ENCODE measurements around the gene CLIC1.

The CLIC1 gene

GRCh38 chr6:31768363-31769257 is 32.3 kb upstream of the CLIC1 start:
- DNase-seq: no peak

- no peak for DNase-seq
Observed at GRCh38 chr6:31767096-31767645, 30.8 kb upstream of the CLIC1 start.

DNA sequence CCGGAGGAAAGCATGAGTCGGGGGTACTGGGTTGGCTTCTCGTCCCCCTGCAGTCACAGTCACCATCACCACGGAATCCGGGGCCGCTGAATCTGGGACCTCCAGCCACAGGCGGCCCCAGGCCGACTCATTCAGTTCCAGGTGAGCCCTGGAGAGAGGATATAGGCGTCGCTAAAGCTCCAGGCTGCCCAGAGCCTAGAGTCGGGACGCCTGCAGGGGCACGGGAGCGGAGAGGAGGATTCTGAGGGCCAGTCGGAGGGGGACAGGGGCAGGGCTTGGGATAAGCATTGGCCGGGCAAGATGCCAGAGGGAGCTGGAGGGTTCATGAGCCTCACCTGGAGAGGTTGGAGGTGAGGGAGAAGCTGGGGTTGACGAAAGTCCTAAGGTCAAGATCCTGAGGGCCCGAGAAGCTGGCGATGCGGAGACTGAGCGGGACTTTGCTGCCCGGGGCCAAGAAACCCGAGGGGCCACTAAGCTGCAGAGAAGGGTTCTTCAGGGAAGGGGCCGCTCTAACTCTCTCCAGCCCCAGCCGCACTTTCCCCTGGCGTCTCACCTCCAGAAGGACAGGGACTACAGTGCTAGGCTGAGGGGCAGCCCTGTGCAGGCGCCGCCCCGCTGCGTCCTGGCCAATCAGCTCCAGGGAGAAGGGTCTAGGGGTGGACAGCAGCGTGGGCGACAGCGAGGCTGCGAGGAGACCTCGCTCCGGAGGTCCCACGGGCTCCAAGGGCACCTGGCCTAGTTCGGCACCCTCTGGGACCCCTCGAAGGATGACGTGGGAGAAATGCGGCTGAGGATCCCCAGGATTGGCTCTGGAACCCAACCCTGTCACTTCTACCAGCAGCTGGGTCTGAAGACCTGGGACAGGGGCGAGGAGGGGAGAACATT is 29.8 kb upstream of the CLIC1 start:
- DNase-seq: no peak

DNA sequence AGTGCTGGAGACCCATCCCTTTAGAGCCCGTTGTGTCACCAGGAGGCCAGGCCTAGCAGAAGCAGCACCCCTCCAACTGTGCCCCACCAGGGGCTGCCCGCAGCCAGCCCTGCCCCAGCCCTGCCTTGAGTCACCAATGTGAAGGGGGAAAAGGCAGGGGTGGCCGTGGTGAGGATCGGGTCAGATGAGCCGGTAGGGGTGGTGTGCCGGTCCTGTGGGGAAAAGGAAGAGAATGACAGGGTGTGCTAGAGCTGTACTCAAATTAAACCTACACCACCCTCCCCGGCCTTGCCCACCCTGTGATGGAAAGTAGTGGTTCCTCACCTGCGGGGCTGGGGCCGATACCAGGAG is 29.2 kb upstream of the CLIC1 start:
- no peak for DNase-seq

DNA sequence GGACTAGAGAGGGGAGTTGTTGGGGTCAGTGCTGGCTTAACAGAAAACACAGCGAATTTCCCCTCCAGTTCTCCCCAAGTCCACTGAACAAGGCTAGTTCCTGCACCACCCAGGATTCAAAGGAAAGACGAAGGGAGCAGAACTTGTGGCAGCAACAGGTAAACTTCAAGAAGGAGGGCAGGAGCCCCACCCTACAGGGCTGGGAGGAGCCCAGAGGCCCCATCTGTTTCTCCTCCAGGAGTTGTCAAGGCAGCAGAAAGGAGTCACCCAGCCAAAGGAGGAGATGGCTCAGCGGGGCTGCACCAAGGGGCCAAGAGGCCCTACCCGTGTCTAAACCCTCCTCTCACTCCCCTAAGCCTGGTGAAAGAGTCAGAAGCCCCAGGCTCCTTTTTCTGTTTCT is 27.9 kb upstream of the CLIC1 start:
- DNase-seq: no peak

DNA sequence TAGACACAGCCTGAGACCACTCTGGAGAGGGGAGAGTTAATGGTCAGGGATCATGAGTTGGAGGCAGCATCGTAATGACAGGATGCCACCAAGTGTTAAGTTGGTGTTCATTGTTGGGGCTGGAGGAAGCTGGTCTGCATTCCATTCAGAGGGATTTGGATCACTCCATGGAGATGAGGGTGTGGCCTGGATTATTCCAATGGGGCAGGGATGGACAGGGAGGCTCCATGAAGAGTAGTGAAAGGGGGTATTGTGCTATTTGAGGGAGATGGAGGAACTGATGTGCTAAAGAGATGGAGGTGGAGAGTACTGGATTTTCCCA is 27.2 kb upstream of the CLIC1 start:
- no peak for DNase-seq

GRCh38 chr6:31762878-31763618 is 26.7 kb upstream of the CLIC1 start:
- DNase-seq: no peak

- DNase-seq: no peak
Observed at GRCh38 chr6:31762356-31762755, 26.0 kb upstream of the CLIC1 start, which contains the start of gene SAPCD1. SAPCD1 (plus strand) TSS chr6:31762656; CDS start chr6:31763055, 399 bp downstream.

DNA sequence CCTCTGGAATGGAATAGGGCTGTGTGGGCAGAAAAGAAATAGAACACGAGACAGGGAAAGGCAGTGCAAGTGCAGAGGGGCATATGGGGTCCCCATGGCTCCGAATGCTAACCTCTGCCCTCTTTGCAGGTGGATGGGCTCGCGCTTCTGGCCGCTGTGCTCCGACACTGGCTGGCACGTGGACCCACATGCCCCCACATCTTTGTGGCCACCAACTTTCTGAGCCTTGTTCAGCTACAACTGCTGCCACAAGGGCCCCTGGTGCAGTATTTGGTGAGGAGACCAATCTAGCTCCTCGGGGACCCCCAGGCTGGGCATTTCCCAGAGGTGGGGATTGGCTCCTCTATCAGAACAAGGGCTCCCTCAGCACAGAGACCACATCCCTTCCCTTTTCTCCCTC is 25.0 kb upstream of the CLIC1 start:
- DNase-seq: no peak

- no peak for DNase-seq
Observed at GRCh38 chr6:31760790-31761189, 24.5 kb upstream of the CLIC1 start.

DNA sequence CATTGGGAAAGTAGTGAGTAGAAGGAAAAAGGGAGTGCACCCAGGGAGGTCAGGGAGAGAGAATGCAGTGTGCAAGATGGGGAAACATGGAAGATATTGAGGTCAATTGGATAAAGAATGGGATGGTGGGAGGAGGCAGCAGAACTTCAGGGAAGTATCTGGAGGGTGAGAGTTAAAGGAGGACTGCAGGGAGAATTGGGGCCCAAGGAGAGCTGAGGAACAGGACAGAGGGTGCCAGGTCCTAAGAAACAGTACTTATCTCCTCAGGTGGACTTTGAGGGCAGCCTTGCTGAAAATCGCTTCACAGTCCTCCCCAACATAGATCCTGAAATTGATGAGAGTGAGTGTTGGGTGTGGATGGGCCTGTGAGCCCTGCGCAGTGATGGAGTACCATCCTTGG is 22.0 kb upstream of the CLIC1 start:
- no peak for DNase-seq

GRCh38 chr6:31752739-31753319 is 16.5 kb upstream of the CLIC1 start:
- no peak for DNase-seq

DNA sequence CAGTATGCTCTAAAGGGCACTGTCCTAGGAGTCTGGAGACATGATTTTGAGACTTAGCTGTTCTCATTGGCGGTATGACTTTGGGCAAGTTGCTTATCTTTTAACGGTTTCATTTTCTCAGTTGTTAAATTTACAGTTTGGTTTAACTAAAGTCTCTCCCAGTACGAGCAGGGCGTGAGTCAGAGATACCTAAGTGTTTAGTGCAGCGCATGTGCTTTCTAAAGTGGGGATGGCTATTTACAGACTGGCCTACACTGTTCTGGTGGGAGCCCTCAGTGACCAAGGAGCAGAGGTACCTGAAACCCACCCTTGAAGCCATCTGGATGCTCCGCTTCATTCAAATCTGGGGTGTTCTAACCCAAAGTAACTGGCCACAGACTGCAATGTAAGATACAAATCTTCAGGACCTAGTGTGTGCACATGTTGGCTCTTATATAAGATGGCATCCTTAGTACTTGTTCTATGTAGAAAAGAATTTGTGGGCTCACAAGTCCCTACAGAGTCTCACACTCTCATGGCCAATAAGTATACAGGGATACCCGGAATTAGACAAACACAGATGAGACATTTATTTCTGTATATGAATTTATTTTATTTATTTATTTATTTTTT is 14.2 kb upstream of the CLIC1 start:
- no peak for DNase-seq

DNA sequence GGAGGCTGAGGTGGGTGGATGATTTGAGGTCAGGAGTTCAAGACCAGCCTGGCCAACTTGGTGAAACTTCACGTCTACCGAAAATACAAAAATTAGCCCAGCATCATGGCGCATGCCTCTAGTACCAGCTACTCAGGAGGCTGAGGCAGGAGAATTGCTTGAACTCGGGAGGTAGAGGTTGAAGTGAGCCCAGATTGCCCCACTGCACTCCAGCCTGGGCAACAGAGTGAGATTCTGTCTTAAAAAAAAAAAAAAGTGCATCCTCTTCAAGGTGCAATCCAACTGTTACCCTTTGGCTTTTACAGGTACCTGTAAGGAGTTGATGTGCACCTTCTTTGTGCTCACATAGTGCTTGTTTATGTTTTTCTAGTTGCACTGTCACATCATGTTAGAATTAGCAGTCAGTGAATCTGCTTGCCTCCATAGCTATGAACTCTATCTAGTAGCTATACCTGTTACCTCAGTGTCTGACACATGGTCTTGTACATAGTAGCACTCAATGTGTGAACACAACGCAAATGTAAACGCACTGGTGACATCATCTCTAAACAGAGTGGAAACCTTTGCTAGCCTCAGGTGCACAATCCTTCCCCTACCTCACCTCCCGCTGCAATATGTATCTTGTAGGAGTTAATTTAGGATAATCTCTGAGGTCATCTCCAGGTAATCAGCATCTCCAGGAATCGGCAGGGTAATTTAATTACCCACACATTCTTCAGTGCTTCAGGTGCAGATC is 13.1 kb upstream of the CLIC1 start:
- DNase-seq: no peak

GRCh38 chr6:31744422-31744821 is 8.1 kb upstream of the CLIC1 start:
- DNase-seq: no peak

DNA sequence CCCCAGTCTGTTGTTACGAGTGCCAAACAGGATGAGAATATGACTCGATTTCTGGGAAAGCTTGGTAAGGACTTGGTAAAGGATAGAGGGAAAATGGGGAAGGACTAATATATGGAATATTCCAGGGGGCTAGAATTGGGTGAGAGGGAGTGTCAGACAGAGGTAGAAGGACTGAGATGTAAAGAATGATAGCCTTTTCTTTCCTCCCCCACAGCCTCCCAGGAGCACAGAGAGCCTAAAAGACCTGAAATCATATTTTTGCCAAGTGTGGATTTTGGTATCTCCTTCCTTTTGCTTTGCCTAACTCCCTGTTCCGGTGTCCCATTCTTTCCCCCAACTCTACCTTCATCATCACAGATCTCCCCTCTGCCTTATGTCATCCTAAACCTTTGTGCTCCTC is 6.6 kb upstream of the CLIC1 start:
- DNase-seq: no peak

DNA sequence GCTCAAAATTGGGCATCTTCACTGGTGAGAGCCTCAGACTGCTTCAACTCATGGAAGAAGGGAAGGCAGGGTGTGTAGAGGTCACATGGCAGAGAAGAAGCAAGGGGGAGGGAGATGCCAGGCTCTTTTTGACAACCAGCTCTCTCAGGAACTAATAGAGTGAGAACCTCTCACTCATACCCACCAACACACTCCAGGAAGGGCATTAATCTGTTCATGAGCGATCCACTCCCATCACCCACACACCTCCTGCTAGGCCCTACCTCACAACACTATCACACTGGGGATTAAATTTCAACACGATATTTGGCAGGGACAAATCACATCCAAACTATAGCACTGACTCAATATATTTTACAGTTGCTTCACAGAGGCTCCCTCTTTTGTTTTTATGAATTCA is 5.5 kb upstream of the CLIC1 start:
- DNase-seq: no peak

DNA sequence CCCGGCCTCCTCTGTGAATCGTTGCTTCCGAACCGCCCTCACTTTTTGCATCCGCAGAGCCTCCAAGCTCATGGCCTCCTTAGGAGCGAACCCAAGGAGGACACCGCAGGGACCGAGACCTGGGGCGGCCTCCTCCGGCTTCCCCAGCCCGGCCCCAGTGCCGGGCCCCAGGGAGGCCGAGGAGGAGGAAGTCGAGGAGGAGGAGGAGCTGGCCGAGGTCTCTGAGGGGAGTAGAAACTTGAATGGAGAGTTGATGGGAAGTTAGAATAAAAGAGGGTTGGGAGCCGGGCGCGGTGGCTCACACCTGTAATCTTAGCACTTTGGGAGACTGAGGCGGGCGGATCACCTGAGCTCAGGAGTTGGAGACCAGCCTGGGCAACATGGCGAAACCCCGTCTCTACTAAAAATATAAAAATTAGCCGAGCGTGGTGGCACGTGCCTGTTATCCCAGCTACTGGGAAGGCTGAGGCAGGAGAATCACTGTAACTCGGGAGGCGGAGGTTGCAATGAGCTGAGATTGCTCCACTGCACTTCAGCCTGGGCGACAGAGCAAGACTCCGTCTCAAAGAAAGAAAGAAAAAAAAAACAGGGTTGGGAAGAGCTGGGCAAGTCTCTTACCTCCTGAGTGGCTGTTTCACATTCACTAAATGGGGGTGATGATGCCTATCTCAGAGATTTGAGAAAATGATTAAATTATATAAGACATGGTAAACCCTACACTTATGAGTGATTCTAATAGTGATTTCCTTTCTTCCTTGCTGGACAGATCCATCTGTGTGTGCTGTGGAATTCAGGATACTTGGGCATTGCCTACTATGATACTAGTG is 4.3 kb upstream of the CLIC1 start:
- peak in 1 of 2 donors; percentile 32 for DNase-seq

DNA sequence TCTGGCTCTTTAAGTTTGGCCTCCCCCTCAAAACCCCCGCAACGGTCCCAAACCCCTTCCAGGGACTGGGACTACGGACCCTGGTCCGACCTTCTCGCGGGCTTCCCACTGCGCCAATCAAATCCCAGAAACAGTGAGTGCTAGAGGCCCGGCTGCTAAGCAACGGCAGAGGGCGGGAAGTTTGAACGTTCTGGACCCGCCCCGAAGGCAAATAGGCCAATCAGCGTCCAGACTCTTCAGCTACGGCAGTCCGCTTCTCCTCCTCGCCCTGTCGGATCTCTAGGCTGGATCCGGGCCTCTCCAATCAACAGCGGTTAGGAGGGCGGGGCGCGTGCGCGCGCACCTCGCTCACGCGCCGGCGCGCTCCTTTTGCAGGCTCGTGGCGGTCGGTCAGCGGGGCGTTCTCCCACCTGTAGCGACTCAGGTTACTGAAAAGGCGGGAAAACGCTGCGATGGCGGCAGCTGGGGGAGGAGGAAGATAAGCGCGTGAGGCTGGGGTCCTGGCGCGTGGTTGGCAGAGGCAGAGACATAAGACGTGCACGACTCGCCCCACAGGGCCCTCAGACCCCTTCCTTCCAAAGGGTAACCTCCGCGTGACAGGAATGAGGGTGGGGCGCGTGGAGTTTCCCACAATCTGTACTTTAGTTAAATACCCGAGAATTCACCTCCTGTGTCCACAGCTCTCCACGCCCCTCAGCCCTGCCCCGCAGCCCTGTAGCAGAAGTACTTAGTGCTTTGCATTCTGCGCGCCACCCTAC is 3.5 kb upstream of the CLIC1 start, which contains the start of gene MSH5:
Gene MSH5, plus strand, starts transcription at position 367 of the 758 bp plus-strand sequence. CDS start 462 bp downstream, outside the sequence.
- DNase-seq: peak; percentile 97 to 98
